ENCODE data around the gene ASCC2.

Gene ASCC2

DNA sequence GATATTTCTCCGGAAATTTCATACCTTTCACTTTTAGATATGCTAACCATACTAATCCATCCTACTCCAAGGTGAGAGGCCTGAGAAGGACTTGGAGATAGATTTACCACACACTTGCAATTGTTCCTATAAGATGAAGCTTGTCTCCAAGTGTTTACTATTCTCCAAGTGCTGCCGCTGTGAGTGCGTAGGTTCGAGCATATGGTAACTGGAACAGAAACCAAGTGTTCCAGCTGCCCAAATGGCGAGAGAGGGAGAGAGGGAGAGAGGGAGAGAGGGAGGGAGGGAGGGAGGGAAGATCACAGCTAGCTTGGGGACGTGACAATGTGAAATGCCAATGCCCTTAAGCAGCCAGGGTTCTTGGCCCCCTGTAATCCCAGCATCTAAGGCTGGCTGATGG lies 21.5 kb downstream of the ASCC2 start:
- no peak for DNase-seq

DNA sequence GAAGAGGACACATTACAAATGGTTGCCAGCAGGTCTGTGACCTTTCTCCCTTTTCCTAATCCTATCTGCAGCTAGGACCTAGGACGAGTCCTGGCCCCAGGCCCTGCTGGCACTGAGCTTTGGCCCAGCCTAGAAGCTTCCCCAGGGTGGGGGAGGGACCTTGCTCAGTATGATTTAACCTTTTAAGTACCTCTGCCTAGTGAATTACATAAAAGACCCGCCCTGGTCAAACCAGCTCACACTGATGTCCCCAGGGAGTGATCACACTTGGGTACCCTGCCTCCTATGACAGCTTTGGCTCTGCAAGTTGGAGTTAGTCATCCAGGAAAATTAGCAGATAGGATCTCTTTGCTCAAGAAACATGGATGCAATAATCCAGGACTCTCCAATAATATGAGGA lies 21.9 kb downstream of the ASCC2 start:
- DNase-seq: no peak

DNA sequence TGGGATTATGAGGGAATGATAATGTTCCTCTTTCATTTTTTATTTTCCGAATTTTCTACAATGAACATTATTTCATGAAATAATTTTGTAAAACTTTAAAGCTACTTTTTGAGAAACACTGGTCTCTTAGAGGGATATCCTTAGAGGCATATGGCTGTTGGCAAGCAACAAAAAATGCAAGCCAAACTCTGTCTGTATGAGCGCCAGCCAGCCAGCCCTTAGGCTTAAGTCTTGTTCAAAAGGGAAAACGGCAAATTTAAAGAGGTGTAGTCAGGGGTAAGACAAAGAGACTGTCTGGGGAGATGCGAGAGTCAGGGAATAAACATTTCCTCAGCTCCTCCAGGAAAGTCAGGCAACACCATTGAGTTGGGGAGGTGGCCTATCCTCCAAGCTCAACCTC lies 22.5 kb downstream of the ASCC2 start:
- no peak for DNase-seq

DNA sequence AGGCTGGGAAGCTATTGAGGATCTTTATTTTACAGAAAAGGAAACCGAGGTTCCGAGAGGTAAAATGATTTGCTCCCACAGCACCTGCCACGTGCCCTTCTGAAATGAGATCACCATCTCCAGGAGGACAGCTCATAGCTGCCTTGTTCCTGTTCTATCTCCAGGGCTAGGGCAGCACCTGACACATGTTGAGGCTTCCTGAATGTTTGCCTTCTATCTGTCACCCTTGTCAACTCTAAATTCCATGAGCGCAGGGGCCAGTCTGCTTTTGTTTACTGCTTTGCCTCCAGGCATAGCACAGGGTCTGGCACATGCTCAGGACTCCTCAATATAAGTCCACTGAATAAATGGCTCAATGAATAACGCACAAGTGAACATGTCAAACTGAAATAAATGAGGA lies 24.1 kb downstream of the ASCC2 start:
- DNase-seq: peak; percentile 56

DNA sequence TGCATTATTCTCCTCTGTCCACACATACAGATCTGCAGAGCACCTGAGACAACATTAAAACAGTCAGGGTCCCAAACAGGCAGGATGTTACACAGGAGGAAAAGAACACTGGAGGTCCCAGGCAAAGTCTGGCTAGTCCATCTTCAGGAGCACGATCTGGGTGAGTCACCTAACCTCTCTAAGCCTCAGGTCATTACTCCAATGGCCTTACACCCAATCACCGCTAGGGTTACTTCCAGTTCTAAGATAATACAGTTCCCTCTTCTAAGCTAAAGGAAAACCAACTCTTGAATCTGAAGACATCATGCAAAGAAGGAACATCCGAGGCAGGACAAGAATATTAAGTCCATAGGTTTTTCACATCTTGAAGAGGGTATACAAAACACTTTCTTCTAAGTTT lies 24.5 kb downstream of the ASCC2 start:
- DNase-seq: no peak

DNA sequence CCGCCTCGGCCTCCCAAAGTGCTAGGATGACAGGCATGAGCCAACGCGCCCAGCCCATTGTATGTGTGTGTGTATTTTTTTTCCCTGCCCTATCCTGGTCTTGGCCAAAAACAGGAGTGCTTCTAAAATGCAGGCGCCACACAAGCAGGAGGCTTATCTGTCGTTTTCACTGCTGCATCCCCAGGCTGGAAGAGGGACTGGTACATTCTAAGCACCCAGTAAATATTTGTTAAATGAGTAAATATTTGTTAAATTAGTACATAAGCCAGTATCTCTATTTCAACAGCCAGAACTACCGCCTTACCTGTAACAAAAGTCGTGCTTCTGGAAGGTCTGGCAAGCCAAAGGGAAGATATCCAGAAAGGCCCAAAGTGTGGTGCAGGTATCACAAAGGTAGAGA lies 24.9 kb downstream of the ASCC2 start:
- no peak for DNase-seq

DNA sequence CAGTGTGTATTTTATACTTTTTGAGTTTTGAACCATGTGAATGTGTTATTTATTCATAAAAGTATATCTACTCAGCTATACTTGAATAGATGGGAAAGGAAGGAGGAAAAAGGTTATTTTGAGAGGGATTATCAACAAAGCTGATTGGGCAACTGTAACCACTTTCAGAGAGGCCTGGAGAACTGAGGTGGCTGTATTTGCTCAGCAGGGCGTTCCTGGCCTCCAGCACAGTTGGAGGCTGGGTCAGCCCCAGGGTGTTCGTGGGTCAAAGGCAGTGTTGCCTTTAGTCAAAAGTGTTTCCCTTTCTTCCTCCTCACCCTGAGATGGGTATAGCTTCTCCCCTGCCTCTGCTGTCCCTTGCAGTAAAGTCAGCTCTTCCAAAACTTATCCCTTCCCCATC lies 26.7 kb downstream of the ASCC2 start:
- DNase-seq: peak; percentile 22

DNA sequence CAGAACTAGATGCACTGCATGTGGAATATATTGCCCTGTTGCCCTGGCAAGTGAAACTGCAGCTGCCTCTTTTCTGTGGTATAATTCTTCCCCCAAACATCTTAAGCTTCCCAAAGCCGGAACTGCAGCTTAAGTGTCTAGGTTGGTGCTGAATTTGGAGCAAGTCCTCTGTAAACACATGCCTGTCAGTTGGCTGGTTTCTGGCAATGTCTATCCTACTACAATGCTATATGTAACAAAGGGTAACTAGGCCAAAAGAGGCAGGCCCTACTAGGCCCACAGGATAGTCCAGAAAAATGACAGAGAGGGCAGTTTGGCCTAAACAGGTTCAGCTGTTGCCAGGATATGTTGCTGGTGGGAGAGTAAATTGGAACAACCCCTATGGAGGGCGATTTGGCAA lies 27.9 kb downstream of the ASCC2 start:
- DNase-seq: peak; percentile 62

DNA sequence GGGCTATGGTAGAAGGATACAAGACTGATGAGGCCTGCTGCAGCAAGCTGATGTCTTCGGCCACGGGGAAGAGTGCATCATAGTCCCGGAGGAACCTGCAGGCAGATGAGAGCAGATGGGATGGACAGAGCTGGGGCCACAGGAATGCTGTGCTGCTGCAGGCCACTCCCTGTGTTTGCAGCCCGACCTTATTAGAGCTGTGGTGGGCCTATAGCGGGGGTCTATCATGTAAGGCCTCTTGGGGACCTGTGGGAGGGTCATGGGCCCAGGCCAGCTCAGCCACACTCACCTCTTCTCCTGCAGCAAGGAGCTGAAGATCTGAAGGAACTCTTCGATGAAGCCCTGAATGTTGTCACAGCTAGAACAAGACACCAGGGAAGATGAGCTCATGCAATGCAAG lies 31.9 kb downstream of the ASCC2 start:
- DNase-seq: no peak

DNA sequence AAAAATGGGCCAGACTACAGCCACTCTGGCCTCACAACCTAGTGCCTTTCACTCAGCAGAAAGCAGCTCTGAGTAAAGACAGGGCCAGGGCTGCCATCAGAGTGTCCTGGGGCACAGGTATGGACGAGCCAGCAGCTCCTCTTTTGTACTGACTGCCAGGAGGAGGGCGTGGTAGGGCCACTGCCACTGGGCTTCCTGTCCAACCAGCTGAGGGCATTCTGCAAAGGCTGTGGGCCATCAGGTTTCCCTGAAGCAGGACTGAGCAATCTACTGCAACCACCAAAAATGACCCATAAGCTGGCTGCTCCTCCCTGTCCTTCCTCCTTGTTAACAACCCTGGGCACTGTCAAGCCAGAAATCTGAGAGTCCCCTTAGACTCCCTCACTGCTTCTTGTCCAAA lies 33.1 kb downstream of the ASCC2 start:
- DNase-seq: no peak

DNA sequence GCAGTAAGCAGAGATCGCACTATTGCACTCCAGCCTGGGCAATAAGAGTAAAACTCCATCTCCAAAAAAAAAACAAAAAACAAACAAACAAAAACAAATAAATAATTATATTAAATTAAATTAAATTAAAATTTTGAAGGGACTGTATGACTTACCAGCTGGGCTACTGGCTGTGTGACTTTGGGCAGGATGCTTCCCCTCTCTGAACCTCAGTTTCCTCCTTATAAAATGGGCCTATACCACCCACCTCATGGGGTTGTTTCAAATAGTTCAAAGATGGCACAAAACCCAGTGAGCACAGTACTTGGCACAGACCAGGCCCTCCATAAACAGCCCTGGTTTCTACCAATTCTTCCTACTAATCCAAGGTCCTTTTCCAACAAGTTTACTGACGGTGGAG lies 34.9 kb downstream of the ASCC2 start:
- no peak for DNase-seq

DNA sequence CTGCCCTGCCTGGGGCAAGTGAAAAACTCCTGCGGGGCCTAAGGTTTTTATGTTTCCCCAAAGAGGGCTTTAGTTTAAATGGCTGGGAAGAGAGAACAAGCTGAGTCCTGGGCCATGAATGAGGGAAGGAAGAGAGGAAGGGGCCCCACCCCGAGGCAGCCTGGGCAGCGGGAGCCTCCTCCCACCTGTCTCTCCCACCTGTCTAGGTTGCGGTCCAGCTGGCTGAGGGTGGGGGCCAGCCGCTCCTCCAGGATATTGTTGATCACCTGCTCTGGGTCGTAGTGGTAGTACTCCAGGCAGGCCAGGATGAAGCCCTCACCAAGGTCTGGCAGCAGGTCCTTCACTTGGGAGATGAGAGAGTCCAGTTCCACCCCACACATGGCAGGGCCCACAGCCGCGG lies 36.3 kb downstream of the ASCC2 start:
- DNase-seq: no peak

DNA sequence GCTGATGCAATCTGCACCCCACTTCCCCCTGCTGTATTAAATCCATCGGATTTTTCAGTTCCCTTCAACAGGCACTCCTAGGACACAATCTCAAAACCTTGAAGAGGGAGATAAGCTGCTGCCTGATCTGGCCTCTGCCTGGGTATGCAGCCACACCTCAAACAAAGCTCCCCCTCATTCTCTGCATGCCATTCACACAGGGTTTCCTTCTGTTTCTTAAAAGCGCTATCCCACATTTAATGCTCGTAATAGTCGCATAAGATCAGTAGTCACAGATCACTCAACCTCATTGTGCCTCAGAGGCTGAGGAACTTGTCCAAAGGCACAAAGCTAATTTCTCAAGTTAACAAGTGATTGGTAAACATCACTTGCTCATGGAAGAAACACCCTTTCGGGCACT lies 36.9 kb downstream of the ASCC2 start:
- no peak for DNase-seq

DNA sequence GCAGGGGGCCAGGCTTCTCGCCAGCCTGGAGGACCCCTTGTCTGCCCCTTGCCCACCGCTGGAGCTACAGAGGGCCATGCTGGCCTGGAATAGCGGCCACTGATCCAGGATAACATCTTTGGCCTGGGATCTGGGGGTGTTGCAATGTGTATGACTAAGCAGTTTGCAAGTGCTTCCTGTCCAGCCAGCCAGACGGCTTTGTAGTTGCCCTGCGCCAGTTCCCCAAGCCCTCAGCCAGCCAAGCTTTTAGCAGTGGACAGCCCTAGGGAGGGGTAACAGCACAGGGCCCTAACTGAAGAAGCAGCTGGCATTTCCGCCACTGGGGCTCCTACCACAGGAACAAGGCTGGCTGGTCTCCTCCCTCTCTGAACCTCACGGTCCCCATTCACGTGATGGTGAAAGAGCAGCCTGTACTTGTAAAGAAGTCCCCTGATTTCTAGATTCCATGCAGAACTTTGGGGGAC lies 38.8 kb downstream of the ASCC2 start:
- DNase-seq: no peak

DNA sequence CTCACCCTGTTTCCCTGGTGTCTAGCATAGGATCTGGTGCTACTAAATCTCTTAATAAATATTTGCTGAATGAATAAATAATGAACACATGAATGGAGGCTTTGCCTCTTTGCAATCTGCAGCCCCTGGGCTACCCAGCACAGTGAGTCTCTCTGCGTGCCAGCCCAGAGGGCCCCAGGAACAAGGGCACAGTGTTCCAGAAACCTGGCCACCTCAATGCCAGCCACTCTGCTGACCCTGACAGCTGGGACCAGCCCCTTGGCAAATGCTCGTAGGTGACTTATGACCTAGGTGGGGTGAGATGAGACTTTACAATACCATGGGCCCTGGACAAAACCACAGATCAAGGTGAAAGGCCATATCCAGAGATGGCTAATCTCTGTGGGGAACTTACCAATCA lies 39.3 kb downstream of the ASCC2 start:
- DNase-seq: no peak

DNA sequence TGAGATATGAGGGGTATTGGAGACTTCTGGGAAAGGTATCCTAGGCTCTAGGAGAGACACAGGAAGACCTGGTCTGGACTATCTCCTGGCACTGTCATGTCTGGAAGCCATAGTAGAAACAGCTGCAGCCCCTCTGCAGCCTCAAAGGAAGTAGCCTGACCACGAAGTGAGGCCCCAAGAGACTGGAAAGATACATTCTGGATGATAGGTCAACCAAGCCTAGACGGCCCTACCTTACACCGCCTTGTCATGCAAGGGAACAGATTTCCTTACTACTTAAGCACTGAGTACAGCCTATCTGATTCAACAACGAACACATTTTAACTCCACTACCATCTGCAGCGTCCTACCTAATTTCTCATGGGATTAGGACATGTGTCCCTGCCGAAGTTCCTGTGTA lies 39.8 kb downstream of the ASCC2 start:
- DNase-seq: no peak

DNA sequence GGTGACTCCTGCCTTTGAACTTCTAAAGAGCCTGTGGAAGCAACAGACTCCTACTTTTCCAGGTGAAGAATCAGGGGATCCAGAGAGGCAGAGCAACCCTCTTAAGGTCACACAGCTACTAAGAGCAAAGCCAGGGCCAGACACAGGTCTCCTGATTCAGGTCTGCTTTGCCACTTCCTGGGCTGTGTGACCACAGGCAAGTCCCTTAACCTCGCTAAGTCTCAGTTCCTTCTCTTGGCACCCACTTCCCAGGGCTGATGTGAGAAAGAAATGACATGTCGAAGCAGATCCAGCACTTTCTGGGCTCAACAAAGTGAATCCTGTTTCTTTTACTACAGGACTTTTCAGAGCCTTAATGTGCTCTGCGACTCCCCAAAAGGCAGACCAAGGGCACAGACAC lies 40.7 kb downstream of the ASCC2 start:
- DNase-seq: no peak

DNA sequence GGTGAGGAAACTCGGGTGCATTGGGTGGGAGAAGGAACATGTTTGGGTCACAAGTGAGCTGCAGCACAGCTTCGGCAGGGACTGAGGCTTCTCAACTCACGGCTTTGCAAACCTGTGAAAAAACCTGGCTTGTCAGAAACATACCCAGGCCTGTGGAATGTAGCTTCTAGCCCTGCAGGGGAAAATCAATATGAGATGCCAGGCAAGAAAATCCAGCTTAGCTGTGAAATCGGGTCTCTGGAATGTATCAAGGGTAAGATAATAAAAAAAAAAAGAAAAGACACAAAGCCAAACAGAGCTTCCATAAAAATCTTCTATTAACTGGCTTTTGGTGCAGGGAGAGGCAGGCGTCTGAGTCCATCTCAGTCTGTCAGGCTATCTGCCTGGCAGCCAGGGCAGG lies 42.4 kb downstream of the ASCC2 start:
- DNase-seq: no peak

DNA sequence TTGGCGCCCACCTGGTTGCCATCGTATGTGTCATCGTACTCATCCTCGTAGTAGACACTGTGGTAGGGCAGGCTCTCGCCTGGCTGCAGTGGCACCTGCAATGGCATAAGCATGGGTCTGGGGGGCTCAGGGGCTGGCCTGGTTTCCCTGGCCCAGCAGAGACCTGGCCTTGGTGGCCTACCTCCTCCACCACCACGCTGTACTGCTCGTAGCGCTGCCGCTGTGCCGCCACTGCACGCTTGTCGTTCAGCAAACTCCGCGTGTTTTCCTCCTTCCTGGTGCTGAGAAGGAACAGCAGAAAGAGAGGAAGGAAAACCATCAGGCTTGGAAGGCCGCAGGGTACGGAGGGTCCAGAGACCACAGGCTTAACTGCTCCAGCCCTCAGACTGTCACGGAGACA lies 44.7 kb downstream of the ASCC2 start:
- DNase-seq: no peak

DNA sequence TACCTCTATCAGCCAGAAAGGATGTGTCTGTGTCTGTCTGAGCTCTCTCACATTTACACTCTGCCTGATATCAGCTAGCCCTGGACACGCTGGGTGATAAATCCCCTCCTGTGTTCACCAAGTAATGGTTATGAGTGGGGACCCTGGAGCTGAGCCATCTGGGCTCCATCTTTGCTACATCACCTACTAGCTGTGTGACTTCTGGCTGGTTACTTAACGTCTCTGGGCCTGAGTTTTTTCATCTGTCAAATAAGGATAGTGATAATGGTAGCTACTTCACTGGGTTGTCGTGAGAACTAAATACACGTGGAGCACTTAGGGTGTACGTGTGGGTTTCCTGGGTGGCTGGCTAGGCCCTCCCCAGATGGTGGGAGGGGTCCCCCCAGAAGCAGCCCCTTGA lies 48.0 kb downstream of the ASCC2 start:
- DNase-seq: no peak

DNA sequence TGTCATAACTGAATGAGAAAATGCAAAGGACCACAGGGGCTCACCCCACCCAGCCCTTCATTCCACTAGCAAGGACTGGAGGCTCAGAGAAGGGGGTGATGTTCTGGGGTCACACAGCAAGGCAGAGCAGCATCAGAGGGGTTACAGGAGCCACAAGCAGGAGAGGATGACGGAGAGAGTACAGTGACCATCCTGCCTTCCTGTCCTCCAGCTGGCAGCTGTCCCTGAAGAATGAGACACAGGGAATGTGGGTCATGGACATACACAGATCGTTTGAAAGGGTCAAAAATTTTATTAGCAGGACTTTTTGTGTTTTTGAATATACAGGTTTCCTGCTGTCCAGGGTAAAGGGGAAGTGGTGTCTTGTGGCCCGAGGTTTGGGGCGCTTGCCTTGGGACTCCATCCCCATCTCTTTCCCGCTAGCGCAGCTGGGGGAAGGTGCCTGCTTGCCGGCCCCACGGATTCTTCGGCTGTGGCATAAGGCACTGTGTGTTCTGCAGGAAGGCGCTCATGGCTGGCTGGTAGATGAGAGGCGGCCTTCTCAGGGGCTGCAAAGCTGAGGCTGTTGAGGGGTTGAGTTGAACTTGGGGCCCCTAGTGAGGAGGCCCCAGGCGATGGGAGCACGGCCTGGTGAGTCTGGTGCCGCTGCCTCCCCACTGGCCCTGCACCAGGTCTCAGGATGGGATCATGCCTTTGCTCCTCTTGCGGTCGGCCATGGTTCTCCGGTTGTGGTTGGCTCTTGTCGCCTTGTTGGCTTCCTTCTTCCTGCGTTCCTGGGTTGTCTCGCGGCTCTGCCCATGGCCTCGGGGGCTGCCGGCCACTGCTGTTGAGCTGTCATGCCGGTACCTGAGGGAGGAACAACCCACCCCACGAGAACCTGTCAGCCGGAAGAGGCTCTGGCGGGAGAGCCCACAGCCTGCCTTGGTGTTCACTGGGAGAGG lies 49.5 kb downstream of the ASCC2 start:
- no peak for DNase-seq

DNA sequence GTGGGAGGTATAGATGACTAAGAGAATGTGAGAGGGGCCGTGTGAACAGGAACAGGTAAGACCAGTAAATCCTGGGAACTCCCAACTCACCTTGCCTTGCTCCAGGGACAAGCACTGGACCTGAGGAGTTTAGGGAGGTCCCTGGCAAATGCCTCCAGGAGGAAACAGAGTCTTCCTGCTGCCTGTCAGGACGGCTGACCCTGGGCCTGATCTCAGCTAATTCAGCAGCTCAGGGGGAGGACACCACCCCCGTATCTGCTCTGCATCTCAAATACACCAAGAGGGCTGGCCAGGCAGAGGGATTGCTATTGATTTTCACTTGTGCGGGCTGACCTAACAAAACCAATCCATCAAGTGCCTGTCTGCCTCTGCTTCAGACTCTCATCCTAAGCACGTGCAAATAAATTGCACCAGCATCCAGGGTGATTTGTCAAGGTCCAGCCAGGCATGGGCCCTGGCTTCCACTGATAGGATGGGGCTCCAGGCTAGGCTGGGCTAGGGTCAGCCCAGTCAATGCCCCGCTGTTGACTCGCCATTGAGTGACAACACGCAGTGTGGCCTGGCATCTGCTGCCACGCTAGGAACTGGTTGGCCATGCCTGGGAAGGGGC lies 50.6 kb downstream of the ASCC2 start:
- no peak for DNase-seq

DNA sequence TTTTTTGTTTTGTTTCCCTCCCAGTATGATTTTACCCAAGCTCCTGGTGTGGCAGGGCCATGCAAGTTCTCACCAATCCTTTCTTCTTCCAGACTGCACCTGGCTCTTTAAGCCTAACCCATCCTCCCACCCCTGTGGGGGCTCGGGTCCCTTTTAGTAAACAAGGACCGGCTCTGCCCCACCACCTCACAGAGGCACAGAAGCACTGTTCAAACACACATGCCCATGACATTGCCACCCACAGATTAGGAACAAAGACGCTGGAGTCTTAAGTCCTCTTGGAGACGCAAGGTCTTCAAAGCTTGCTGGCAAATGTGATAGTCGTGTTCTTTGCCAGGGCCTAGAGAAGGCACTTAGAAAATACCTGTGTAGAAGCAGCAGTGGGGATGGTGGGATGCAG lies 52.0 kb downstream of the ASCC2 start:
- no peak for DNase-seq

Measured in NCI-H2029 (cell line).